A549 (cell line): ENCODE data around the gene SP2. TPM values are rescaled to one million over a fixed set of nuclear protein-coding genes. Genes with fewer than 3 reads are reported as not detected.

ENCODE experiments used
- ATAC-seq, 2 experiments: fragments of 200-7000 bp in 1 of 2; fragments of >200 bp in 1 of 2; cut with Nextera tagmentation in 1 of 2; cut with Tn5 transposase in 1 of 2; 3 replicates each; pipeline versions ENCODE4 v1.8.0 to v1.9.1; 2018 to 2020; ENCODE audit warnings: mild to moderate bottlenecking in 1 of 2, moderate library complexity in 1 of 2
- CTCF ChIA-PET: fragments of 300-600 bp; sonication (Branson Sonifier 250); formaldehyde crosslinking; extraction: SDS; loops from one replicate; lab custom pipeline; 2021; ENCODE audit warnings: antibody characterized with exemption, inconsistent platforms; lab: Yijun Ruan, JAX
- POLR2A ChIA-PET: fragments of 350-600 bp; formaldehyde crosslinking; extraction: SDS; loops from one replicate; lab custom pipeline; 2021; ENCODE audit warnings: antibody characterized with exemption, inconsistent platforms; lab: Yijun Ruan, JAX
- DNase-seq, 2 experiments: peaks; one replicate each; pipeline versions ENCODE4 v3.0.0 to v3.0.0-alpha.2; 2011 to 2016; ENCODE audit warnings: low read depth in 1 of 2, low spot score in 1 of 2
- FAIRE-seq: peaks from 2 replicates; lab custom pipeline; 2011; peaks lifted over from hg19 to GRCh38; lab: Jason Lieb, UNC
- H3K27ac ChIP-seq, 2 experiments: fragments of >200 bp; sonication (Bioruptor Twin); formaldehyde crosslinking; 3 replicates each; pipeline ENCODE4 v1.5.1; 2016 to 2017
- H3K4me1 ChIP-seq: fragments of >200 bp; sonication (Bioruptor Twin); formaldehyde crosslinking; 3 replicates; pipeline ENCODE4 v1.6.1; 2016
- H3K4me2 ChIP-seq: fragments of >200 bp; sonication (Bioruptor Twin); formaldehyde crosslinking; 3 replicates; pipeline ENCODE4 v1.6.1; 2016
- H3K4me3 ChIP-seq: fragments of >200 bp; sonication (Bioruptor Twin); formaldehyde crosslinking; 3 replicates; pipeline ENCODE4 v1.5.1; 2016
- H3K9me3 ChIP-seq: fragments of >200 bp; sonication (Bioruptor Twin); formaldehyde crosslinking; 3 replicates; pipeline ENCODE4 v1.6.1; 2016
- CEBPB ChIP-seq, 2 experiments: fragments of >200 bp in 1 of 2; sonication (Bioruptor Twin) in 1 of 2; formaldehyde crosslinking in 1 of 2; IDR thresholded peaks; 2 replicates each; pipeline ENCODE4 v1.6.1; 2012 to 2016
- CHD2 ChIP-seq: fragments of 150-350 bp; IDR thresholded peaks from 2 replicates; pipeline ENCODE4 v1.6.1; 2014; ENCODE audit warnings: low read length; ENCODE audit not compliant: partially characterized antibody
- EHF ChIP-seq: fragments of 250-450 bp; sonication (Bioruptor Pico); IDR thresholded peaks from 2 replicates; pipeline ENCODE4 v1.5.0; 2020; ENCODE audit warnings: mild to moderate bottlenecking
- EHMT2 ChIP-seq: fragments of 200-600 bp; sonication (generic); IDR thresholded peaks from 2 replicates; pipeline ENCODE4 v1.6.1; 2016; ENCODE audit warnings: antibody characterized with exemption, low read depth, mild to moderate bottlenecking, moderate library complexity
- ESRRA ChIP-seq: fragments of 150-350 bp; IDR thresholded peaks from 2 replicates; pipeline ENCODE4 v1.6.1; 2014; ENCODE audit warnings: mild to moderate bottlenecking, low read length, borderline replicate concordance
- HDAC2 ChIP-seq: fragments of 200-600 bp; sonication (generic); IDR thresholded peaks from 2 replicates; pipeline ENCODE4 v1.6.1; 2016
- HOXA7 ChIP-seq: fragments of 250-450 bp; sonication (Bioruptor Pico); IDR thresholded peaks from 2 replicates; pipeline ENCODE4 v1.5.0; 2020; ENCODE audit warnings: mild to moderate bottlenecking, moderate library complexity
- KDM1A ChIP-seq: fragments of 200-600 bp; sonication (generic); IDR thresholded peaks from 2 replicates; pipeline ENCODE4 v1.6.1; 2016; ENCODE audit warnings: low read depth, mild to moderate bottlenecking
- MAFK ChIP-seq: fragments of 450-650 bp; IDR thresholded peaks from 2 replicates; pipeline ENCODE4 v1.6.1; 2014; ENCODE audit not compliant: partially characterized antibody
- NPAS2 ChIP-seq: fragments of 250-450 bp; sonication (Bioruptor Pico); IDR thresholded peaks from 2 replicates; pipeline ENCODE4 v1.8.0; 2022; ENCODE audit warnings: mild to moderate bottlenecking, moderate library complexity, borderline replicate concordance
- POLR2A ChIP-seq: IDR thresholded peaks from 2 replicates; pipeline ENCODE4 v1.6.1; 2012; ENCODE audit warnings: mild to moderate bottlenecking, low read length
- RAD21 ChIP-seq, 2 experiments: fragments of >200 bp in 1 of 2; sonication (Bioruptor Twin) in 1 of 2; formaldehyde crosslinking in 1 of 2; IDR thresholded peaks in 1 of 2; conservative IDR thresholded peaks in 1 of 2; 2 replicates in 1 of 2; 3 replicates in 1 of 2; pipeline ENCODE4 v1.6.1; 2012 to 2018; ENCODE audit warnings: inconsistent platforms in 1 of 2
- RARB ChIP-seq: fragments of 250-450 bp; sonication (Bioruptor Pico); IDR thresholded peaks from 2 replicates; pipeline ENCODE4 v1.8.0; 2021; ENCODE audit warnings: mild to moderate bottlenecking, moderate library complexity
- RCOR1 ChIP-seq: fragments of 150-350 bp; IDR thresholded peaks from 2 replicates; pipeline ENCODE4 v1.6.1; 2014; ENCODE audit warnings: antibody characterized with exemption, low read length, low read depth
- RFX5 ChIP-seq: fragments of 450-650 bp; IDR thresholded peaks from 2 replicates; pipeline ENCODE4 v1.7.1; 2014; ENCODE audit warnings: antibody characterized with exemption, mild to moderate bottlenecking, moderate library complexity
- SMC3 ChIP-seq: fragments of >200 bp; sonication (Bioruptor Twin); formaldehyde crosslinking; IDR thresholded peaks from 3 replicates; pipeline ENCODE4 v1.6.1; 2018; ENCODE audit warnings: inconsistent platforms
- SREBF2 ChIP-seq: fragments of 450-650 bp; IDR thresholded peaks from 2 replicates; pipeline ENCODE4 v1.6.1; 2014; ENCODE audit warnings: mild to moderate bottlenecking, moderate library complexity
- ZNF302 ChIP-seq: fragments of 250-450 bp; sonication (Bioruptor Pico); IDR thresholded peaks from 2 replicates; pipeline ENCODE4 v1.9.0; 2021; ENCODE audit warnings: inconsistent platforms, mild to moderate bottlenecking, moderate library complexity
- WGBS: methylation state at CpG from one replicate; pipeline ENCODE4 v1.1.6; 2017; ENCODE audit errors: missing lambda C conversion rate; 5-methylcytosine and 5-hydroxymethylcytosine counted together
- polyA plus RNA-seq, 4 experiments: library from polyadenylated mRNA; depleted of rRNA in 3 of 4; stranded (reverse); fragments of >200 nt; fragmentation: RNase III in 1 of 4; extraction: RNeasy Plus Mini Kit Qiagen cat#74134 plus additional on column Dnase treatment in 1 of 4; gene quantifications; 2 replicates in 3 of 4; 3 replicates in 1 of 4; pipeline ENCODE4 v1.2.3, GENCODE V29; 2011 to 2017
- TF ChIP-seq, protein P1 (sequence below): fragments of >200 bp; sonication (Bioruptor Twin); formaldehyde crosslinking; IDR thresholded peaks from 3 replicates; pipeline ENCODE4 v1.5.1; 2016

SP2 gene
- polyA plus RNA-seq, 2 of the 4 experiments (the other 2 are of a cell fraction): 6.2 to 11.6 TPM

DNA sequence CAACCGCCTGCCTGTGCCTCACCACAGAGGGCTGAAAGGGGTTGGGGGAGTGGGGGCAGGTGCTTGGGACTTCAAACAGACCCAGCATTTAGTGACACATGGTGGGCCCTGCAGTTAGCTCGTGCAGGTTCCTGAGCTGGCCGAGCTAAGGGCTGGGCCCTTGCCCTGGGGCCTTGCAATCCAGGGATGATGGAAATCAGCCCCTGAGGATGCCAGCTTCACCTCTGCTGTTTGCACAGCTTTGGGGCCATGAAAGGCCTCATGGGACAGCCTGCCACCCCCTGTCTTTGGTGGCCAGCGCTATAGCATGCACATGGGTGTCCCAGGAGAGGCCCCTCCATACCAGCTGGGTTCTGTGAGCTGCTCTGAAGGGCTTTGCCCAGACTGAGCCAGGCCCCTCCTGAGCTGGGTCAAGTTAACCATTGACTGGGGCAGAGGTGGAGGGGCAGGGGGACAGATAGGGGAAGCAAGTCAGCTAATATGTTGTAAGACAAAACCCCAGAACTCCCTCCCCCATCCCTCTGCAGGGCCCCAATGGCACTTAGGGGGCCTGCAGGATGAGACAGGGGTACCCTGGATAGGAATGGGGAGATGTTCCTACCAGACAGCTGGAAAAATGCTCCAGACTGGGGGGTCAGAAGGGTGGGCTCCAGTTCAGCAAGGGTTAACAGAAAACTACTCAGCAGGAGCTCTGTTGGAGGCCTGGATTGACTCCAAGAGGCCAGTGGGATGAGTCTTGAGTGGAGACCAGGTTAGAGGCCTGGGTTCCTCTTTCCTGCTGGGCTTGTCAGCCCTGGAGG, 61.0 kb downstream of the SP2 start:
- Histone ChIP-seq H3K4me2 (peak overlapping the region; percentile 71), H3K27ac (peak overlapping the region; percentile 72 to 75), H3K9me3 (no peaks in the 10 kb centered on the region), H3K4me3 (peak overlapping the region; percentile 22; the same call in 2 of the 3 replicates), H3K4me1 (peaks cover 32% of the 10 kb centered on the region)
- ChIA-PET CTCF (interaction anchor here (0.5 to 38.7 kb wide), 13 partner anchors 6 to 118 kb away, joined by 3 to 1426 read pairs (median 4); partner anchors contain the start of genes CDK5RAP3, PNPO, PRR15L and SCRN2), POLR2A (interaction anchor here (0.7 to 2.0 kb wide), 6 partner anchors 8 to 125 kb away, joined by 3 to 7 read pairs (median 4); partner anchors contain the start of genes LRRC46, MRPL10 and SP2)
- TF ChIP-seq RAD21 (conservative IDR thresholded peaks at IDR 0.05 in 1 of 2, IDR thresholded peaks at IDR 0.05 in 1 of 2) (no peak), RFX5 (no peak), CHD2 (no peak), CEBPB (IDR thresholded peaks at IDR 0.05) (no peak), NPAS2 (no peak), ESRRA (no peak), RCOR1 (no peak), HDAC2 (no peak), EHF (CRISPR knock-in tag) (no peak), HOXA7 (CRISPR knock-in tag) (no peak), ZNF302 (no peak), EHMT2 (no peak), SREBF2 (no peak), RARB (CRISPR knock-in tag) (no peak), KDM1A (no peak)
- FAIRE-seq (no peak), DNase-seq (no peak), ATAC-seq (peak; percentile 11 to 50; a peak in 3 of 6 replicates)
- 42% methylated on average over 4 of the region's 4 CpGs for WGBS

DNA sequence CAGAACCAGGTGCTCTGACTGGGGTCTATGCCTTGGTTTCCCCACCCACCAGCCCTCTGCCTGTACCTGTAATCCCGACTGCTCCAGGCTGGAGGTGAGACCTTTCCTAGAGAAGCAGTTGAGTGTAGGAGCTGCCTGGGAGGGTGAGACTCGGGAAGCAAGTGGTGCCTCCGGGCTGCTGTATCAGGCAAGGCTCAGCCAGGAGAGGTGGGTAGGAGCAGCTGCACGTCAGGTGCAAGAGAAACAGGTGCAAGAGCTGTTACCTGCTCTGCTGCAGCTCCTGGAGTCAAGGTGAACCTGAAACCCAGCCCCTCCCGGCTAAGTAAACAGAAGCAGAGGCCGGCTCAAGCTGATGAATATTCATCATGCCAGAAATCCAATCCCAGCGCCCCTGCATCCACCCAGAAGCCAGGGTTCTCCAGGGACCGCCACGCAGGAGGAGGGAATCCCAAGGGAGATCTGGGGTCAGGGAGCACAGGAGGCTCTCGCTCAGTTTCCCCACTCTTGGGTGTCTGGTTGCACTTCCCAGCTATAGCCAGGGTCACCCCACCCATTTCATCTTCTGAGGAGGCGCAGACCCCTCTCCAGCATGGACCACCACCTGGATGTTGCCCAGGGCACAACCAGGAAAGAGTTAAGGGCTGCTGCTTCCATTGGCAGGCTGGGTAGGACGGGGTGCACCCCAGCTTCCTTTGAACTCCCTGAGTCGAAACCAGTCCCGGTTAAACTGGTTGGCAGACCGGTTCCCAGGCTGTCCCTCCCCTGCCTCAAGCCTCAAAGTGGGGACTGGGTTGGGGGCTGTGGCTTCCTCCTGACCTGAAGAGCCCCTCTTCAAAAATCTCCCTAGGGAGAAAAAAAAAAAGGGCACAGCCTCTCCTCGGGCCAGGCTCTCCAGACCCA, 61.8 kb downstream of the SP2 start, which contains the start of gene PRR15L:
Gene PRR15L, minus strand, starts transcription at position 293 of the 900 bp plus-strand sequence. CDS start 4,649 bp downstream, outside the sequence.
- TF ChIP-seq POLR2A (no peak), SMC3 (no peak), MAFK (no peak)
- TF ChIP-seq, protein P1, sequence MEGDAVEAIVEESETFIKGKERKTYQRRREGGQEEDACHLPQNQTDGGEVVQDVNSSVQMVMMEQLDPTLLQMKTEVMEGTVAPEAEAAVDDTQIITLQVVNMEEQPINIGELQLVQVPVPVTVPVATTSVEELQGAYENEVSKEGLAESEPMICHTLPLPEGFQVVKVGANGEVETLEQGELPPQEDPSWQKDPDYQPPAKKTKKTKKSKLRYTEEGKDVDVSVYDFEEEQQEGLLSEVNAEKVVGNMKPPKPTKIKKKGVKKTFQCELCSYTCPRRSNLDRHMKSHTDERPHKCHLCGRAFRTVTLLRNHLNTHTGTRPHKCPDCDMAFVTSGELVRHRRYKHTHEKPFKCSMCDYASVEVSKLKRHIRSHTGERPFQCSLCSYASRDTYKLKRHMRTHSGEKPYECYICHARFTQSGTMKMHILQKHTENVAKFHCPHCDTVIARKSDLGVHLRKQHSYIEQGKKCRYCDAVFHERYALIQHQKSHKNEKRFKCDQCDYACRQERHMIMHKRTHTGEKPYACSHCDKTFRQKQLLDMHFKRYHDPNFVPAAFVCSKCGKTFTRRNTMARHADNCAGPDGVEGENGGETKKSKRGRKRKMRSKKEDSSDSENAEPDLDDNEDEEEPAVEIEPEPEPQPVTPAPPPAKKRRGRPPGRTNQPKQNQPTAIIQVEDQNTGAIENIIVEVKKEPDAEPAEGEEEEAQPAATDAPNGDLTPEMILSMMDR: no peak
- no peak for FAIRE-seq
- WGBS: 52% methylated on average over 16 of the region's 16 CpGs
- ChIA-PET POLR2A (interaction anchor here (0.7 to 2.0 kb wide), 5 partner anchors 9 to 126 kb away, joined by 3 to 7 read pairs (median 4); partner anchors contain the start of genes LRRC46, MRPL10 and SP2), CTCF (interaction anchor here (0.8 to 38.7 kb wide), 7 partner anchors 7 to 117 kb away, joined by 3 to 1426 read pairs (median 6); partner anchors contain the start of genes CDK5RAP3, PNPO, PRR15L and SCRN2)
- H3K27ac ChIP-seq: peak within 1 kb of the TSS; percentile 72 to 75
- DNase-seq: no peak
- peak within 1 kb of the TSS; percentile 22; the same call in 2 of the 3 replicates for H3K4me3 ChIP-seq
- peak within 1 kb of the TSS; percentile 71 for H3K4me2 ChIP-seq
- no peaks in the 10 kb centered on the region for H3K9me3 ChIP-seq
- H3K4me1 ChIP-seq: peaks cover 32% of the 10 kb centered on the region
- ATAC-seq: peak; percentile 17 to 51; a peak in 5 of 6 replicates
